ENCODE data around the gene EI24.
"Not testable (repeated sequence)": the region's sequence is repeated elsewhere in the genome, so short reads cannot be mapped to it uniquely, and the experiment has no call there.

The EI24 gene

DNA sequence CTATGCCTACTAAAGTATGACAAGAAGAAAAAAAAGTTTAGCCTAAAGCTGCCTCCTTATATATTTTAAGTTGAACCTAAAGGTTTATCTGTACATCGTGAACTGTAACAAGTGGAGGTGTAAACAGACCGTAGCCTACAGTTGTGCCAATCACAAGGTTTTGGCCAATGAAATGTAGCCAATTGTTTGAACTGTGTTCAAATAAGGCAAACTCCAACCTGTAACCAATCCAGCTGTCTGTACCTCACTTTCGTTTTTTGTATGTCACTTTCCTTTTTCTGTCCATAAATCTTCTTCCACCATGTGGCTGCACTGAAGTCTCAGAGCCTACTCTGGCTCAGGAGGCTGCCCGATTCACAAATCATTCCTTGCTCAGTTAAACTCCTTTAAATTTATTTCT, 6.8 kb upstream of the EI24 start:
- no peak overlapping the region for H3K4me3 ChIP-seq (replicated peaks in 1 of 2; ENCODE audit: low read depth in 2 of 2, low read length in 2 of 2)
- TF ChIP-seq, protein P1, sequence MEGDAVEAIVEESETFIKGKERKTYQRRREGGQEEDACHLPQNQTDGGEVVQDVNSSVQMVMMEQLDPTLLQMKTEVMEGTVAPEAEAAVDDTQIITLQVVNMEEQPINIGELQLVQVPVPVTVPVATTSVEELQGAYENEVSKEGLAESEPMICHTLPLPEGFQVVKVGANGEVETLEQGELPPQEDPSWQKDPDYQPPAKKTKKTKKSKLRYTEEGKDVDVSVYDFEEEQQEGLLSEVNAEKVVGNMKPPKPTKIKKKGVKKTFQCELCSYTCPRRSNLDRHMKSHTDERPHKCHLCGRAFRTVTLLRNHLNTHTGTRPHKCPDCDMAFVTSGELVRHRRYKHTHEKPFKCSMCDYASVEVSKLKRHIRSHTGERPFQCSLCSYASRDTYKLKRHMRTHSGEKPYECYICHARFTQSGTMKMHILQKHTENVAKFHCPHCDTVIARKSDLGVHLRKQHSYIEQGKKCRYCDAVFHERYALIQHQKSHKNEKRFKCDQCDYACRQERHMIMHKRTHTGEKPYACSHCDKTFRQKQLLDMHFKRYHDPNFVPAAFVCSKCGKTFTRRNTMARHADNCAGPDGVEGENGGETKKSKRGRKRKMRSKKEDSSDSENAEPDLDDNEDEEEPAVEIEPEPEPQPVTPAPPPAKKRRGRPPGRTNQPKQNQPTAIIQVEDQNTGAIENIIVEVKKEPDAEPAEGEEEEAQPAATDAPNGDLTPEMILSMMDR (IDR thresholded peaks at IDR 0.05; ENCODE audit: low read depth, low read length), result no peak
- no peak for DNase-seq (ENCODE audit: low read depth in 2 of 2)

DNA sequence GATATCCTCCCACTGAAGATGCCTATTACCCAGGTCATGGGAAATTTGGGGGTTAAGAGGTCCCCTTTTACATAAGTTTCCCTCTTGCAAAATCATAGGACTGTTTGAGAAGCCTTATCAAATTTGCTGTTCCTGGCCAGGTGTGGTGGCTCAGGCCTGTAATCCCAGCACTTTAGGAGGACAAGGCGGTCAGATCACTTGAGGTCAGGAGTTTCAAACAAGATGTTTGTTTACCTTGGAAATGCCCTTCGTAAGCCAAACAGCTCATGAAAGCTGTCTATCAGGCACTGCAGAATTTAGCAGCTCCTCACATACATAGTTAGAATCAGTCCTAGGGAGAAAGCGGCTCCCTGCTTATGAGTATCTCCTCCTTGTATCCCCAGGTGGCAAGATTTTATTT, 4.9 kb upstream of the EI24 start:
- TF ChIP-seq, protein P1 (IDR thresholded peaks at IDR 0.05; ENCODE audit: low read depth, low read length), result no peak
- no peak overlapping the region for H3K4me3 ChIP-seq (replicated peaks in 1 of 2; ENCODE audit: low read depth in 2 of 2, low read length in 2 of 2)
- no peak for DNase-seq (ENCODE audit: low read depth in 2 of 2)

DNA sequence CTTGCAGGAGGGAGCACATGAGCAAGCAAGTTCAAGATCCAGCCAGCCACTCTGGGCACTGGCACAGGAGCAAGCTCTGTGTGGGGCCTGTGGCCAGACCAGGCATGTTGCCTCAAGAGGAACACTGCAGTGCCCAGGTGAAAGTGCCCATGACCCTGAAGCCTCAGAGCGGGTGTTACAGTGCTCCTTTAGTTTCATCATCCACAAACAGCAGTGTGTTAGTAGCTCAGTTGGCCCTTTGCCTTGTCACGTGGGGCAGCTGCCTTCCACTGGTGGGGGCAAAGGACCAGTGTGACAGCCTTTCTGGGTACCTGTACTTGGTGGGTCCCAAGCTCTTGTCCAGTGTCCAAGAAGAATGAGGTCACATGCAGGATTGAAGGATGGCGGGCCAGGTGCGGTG, 3.0 kb upstream of the EI24 start:
- no peak overlapping the region for H3K4me3 ChIP-seq (replicated peaks in 1 of 2; ENCODE audit: low read depth in 2 of 2, low read length in 2 of 2)
- TF ChIP-seq, protein P1 (IDR thresholded peaks at IDR 0.05; ENCODE audit: low read depth, low read length), result no peak
- DNase-seq (ENCODE audit: low read depth in 2 of 2), result no peak

DNA sequence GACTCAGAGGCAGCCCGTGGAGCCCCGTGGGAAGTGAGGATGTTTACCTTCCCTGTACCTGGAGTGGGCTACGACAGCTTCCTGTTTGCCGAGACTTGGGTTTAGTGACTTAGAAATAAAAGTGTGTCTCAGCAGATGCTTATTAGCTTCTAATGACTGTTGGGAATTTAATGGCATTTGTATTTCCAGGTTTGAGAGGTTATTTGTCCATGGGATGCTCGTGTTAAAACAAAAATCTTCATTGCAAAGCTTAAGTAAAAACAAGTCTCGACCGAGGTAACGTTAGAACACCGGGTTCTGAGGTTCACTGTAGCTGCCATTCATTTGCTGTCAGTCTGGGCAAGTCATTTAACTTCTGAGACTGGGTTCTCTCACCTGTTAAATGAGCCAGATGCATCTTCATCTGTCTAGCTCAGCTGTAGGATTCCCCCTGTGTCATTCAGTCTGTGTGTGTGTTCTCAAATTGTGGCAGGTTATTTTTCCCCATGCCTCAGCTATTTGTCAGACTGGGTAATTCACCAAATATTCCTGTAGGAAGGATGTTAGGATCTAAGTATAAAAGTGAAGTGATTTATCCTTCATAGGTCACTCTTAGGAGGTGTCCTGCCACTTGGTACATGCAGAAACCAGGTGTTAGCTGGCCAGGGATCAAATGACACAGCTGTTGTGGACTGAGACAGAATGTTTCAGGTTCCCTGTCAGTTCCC, 791 bp downstream of the EI24 start:
- peak in 1 of 2 donors; percentile 23 for DNase-seq (ENCODE audit: low read depth in 2 of 2)
- TF ChIP-seq, protein P1 (IDR thresholded peaks at IDR 0.05; ENCODE audit: low read depth, low read length), result no peak
- H3K4me3 ChIP-seq (replicated peaks in 1 of 2; ENCODE audit: low read depth in 2 of 2, low read length in 2 of 2), result peak overlapping the region; percentile 90 to 91

DNA sequence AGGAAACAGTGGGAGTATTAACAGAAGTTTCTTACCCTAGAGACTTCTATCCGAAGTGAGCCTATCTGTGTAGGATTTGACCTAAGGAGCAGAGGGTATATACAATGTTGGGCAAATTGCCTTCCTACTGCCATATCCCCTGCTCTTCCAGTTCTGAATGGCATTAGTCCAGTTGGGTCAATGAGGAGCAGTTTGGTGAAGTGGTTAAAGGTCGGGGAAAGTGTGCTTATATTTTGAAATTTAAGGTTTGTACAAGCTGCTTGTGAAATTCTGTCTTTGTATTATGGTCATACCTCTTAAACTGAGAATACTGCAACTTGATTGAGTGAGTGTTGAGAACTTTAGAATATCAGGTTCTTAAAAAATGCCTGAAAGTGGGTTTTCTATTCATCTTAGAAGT, 1.7 kb downstream of the EI24 start:
- DNase-seq (ENCODE audit: low read depth in 2 of 2), result no peak
- TF ChIP-seq, protein P1 (IDR thresholded peaks at IDR 0.05; ENCODE audit: low read depth, low read length), result no peak
- no peak overlapping the region for H3K4me3 ChIP-seq (replicated peaks in 1 of 2; ENCODE audit: low read depth in 2 of 2, low read length in 2 of 2)

DNA sequence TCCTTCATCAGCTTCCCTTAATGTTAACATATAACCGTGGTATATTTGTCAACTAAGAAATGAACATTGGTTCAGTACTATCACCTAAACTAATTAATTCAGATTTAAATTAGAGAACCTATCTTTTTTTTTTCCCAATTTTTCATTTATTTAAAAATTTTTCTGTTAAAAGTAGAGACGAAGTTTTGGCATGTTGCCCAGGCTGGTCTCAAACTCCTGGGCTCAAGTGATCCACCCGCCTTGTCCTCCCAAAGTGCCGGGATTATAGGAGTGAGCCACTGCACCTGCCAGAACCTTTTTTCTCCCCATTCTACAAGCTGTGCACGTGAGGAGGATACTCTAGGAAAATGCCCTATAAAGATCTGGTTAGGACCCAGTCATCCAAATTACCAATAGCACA, 3.6 kb downstream of the EI24 start:
- TF ChIP-seq, protein P1 (IDR thresholded peaks at IDR 0.05; ENCODE audit: low read depth, low read length), result no peak
- no peak for DNase-seq (ENCODE audit: low read depth in 2 of 2)
- H3K4me3 ChIP-seq (replicated peaks in 1 of 2; ENCODE audit: low read depth in 2 of 2, low read length in 2 of 2), result no peak overlapping the region

DNA sequence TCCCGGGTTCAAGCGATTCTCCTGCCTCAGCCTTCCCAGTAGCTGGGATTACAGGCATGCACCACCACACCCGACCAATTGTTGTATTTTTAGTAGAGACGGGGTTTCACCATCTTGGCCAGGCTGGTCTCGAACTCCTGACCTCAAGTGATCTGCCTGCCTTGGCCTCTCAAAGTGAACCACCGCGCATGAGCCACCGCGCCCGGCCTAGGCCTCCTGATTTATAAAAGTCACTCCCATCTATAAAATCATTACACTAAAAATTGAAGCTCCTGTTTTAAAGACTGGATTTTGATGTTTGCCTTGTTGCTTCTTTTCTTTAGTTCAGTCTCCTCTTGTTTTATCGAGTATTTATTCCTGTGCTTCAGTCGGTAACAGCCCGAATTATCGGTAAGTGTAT, 7.9 kb downstream of the EI24 start:
- DNase-seq (ENCODE audit: low read depth in 2 of 2); H3K4me3 ChIP-seq (replicated peaks in 1 of 2; ENCODE audit: low read depth in 2 of 2, low read length in 2 of 2): not testable (repeated sequence)

Data from cardiac fibroblast (primary cell).